Astrocyte (in vitro differentiated cells and primary cell): ENCODE results near the gene NCOA1.

Source experiments
- EZH2 ChIP-seq: IDR thresholded peaks from 2 replicates; pipeline ENCODE4 v1.6.1; 2012; ENCODE audit warnings: mild to moderate bottlenecking, low read length, inconsistent platforms; ENCODE audit not compliant: insufficient read depth
- TF ChIP-seq, protein P1 (sequence below): IDR thresholded peaks from 2 replicates; pipeline ENCODE4 v1.5.1; 2011; ENCODE audit warnings: low read depth, mild to moderate bottlenecking, inconsistent platforms, low read length, moderate library complexity; ENCODE audit not compliant: insufficient read depth

DNA sequence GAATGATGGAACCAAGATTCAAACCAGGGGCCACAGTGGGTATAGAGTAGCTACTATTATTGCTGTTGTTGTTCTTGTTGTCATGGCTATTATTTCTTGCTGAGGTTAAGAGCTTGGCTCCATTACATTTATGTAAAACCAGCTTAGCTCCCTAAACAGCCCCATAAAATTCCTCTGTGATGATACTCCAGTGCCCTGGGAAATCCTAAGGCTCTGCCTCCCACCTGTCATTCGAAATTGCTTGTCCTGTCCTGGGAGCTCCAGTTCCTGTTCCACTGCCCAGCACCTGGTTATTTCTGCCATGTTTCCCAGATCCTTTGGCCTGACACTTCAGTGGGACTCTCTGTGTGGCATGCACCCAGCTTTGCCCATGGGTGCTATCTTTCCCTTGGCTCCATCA, 27.8 kb upstream of the NCOA1 start:
- TF ChIP-seq, protein P1, sequence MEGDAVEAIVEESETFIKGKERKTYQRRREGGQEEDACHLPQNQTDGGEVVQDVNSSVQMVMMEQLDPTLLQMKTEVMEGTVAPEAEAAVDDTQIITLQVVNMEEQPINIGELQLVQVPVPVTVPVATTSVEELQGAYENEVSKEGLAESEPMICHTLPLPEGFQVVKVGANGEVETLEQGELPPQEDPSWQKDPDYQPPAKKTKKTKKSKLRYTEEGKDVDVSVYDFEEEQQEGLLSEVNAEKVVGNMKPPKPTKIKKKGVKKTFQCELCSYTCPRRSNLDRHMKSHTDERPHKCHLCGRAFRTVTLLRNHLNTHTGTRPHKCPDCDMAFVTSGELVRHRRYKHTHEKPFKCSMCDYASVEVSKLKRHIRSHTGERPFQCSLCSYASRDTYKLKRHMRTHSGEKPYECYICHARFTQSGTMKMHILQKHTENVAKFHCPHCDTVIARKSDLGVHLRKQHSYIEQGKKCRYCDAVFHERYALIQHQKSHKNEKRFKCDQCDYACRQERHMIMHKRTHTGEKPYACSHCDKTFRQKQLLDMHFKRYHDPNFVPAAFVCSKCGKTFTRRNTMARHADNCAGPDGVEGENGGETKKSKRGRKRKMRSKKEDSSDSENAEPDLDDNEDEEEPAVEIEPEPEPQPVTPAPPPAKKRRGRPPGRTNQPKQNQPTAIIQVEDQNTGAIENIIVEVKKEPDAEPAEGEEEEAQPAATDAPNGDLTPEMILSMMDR: no peak
- TF ChIP-seq EZH2: no peak
